HG02970 (cell line): ENCODE results near the gene OXTR.

ENCODE experiments used
- ATAC-seq: cut with Tn5 transposase; IDR thresholded peaks from one replicate; pipeline ENCODE4 v1.9.1; 2021; ENCODE audit warnings: mild to moderate bottlenecking, moderate library complexity, moderate number of reproducible peaks; ENCODE audit not compliant: unreplicated experiment, low FRiP score

OXTR gene

GRCh38 chr3:8768364-8769087 lies 887 bp downstream of the OXTR start:
- peak; percentile 35 for ATAC-seq

- peak; percentile 37 for ATAC-seq
Observed at GRCh38 chr3:8767667-8768363, 1.6 kb downstream of the OXTR start.

GRCh38 chr3:8767256-8767666 lies 2.2 kb downstream of the OXTR start:
- no peak for ATAC-seq

- no peak for ATAC-seq
Observed at GRCh38 chr3:8766148-8766547, 3.3 kb downstream of the OXTR start.

GRCh38 chr3:8765528-8765927 lies 3.9 kb downstream of the OXTR start:
- ATAC-seq: no peak

GRCh38 chr3:8764528-8764927 lies 4.9 kb downstream of the OXTR start:
- ATAC-seq: no peak

GRCh38 chr3:8762607-8763377 lies 6.6 kb downstream of the OXTR start:
- no peak for ATAC-seq

GRCh38 chr3:8761866-8762265 lies 7.5 kb downstream of the OXTR start:
- ATAC-seq: no peak

- no peak for ATAC-seq
Observed at GRCh38 chr3:8760506-8760905, 8.9 kb downstream of the OXTR start.

- no peak for ATAC-seq
Observed at GRCh38 chr3:8760091-8760490, 9.3 kb downstream of the OXTR start.

- no peak for ATAC-seq
Observed at GRCh38 chr3:8759038-8759707, 10.2 kb downstream of the OXTR start.

- no peak for ATAC-seq
Observed at GRCh38 chr3:8757551-8758518, 11.6 kb downstream of the OXTR start.

- no peak for ATAC-seq
Observed at GRCh38 chr3:8756671-8757070, 12.7 kb downstream of the OXTR start.

- no peak for ATAC-seq
Observed at GRCh38 chr3:8755564-8756237, 13.7 kb downstream of the OXTR start.

- no peak for ATAC-seq
Observed at GRCh38 chr3:8755097-8755496, 14.3 kb downstream of the OXTR start.

GRCh38 chr3:8752832-8753231 lies 16.6 kb downstream of the OXTR start:
- ATAC-seq: no peak

- ATAC-seq: no peak
Observed at GRCh38 chr3:8749316-8749715, 20.1 kb downstream of the OXTR start.

GRCh38 chr3:8746780-8747345 lies 22.6 kb downstream of the OXTR start:
- no peak for ATAC-seq
